ENCODE measurements around the gene DPF1. TPM values are rescaled to one million over a fixed set of nuclear protein-coding genes. Genes with fewer than 3 reads are reported as not detected.
"Not testable (repeated sequence)": the region's sequence is repeated elsewhere in the genome, so short reads cannot be mapped to it uniquely, and the experiment has no call there.

The DPF1 gene
- total RNA-seq, 1 donor from 2014 or later: 4.0 TPM

GRCh38 chr19:38262585-38263268 is 38.7 kb upstream of the DPF1 start:
- FAIRE-seq (no peak), DNase-seq (ENCODE audit: low read depth) (no peak)
- Mint-ChIP-seq H3K9me3 (ENCODE audit: unreplicated experiment) (no peaks in the 10 kb centered on the region), H3K4me3 (ENCODE audit: unreplicated experiment) (peak overlapping the region; percentile 23), H3K27ac (ENCODE audit: unreplicated experiment) (peak overlapping the region; percentile 6), H3K36me3 (ENCODE audit: low read depth, unreplicated experiment) (peaks cover 4% of the 10 kb centered on the region), H3K27me3 (ENCODE audit: low read depth, unreplicated experiment) (no peaks in the 10 kb centered on the region), H3K4me1 (ENCODE audit: low read depth, unreplicated experiment) (peaks cover 32% of the 10 kb centered on the region)
- TF ChIP-seq EZH2 (IDR thresholded peaks at IDR 0.05; ENCODE audit: insufficient read depth, low read length): no peak
- TF ChIP-seq CTCF (IDR thresholded peaks at IDR 0.05; ENCODE audit: insufficient read depth, low read depth, low read length): no peak
- H3K27ac ChIP-seq (ENCODE audit: low read depth, low read length): no peak overlapping the region
- H2AFZ ChIP-seq (ENCODE audit: low read depth, low read length): no peak overlapping the region
- no peak overlapping the region for H3K4me2 ChIP-seq (ENCODE audit: low read length)
- peaks cover 23% of the 10 kb centered on the region for H3K4me1 ChIP-seq (ENCODE audit: insufficient read depth, low read length)
- H3K4me3 ChIP-seq (ENCODE audit: insufficient read depth, low read depth, low read length): no peak overlapping the region
- H3K9me3 ChIP-seq (ENCODE audit: insufficient read depth, low read depth, low read length): no peaks in the 10 kb centered on the region
- no peaks in the 10 kb centered on the region for H4K20me1 ChIP-seq (ENCODE audit: insufficient read depth, low read length)
- H3K36me3 ChIP-seq (ENCODE audit: insufficient read depth, low read length): no peaks in the 10 kb centered on the region
- H3K79me2 ChIP-seq (ENCODE audit: insufficient read depth, low read length): no peaks in the 10 kb centered on the region
- H3K9ac ChIP-seq (ENCODE audit: low read length): no peak overlapping the region
- H3K27me3 ChIP-seq (ENCODE audit: insufficient read depth, low read length): no peaks in the 10 kb centered on the region

GRCh38 chr19:38261942-38262341 is 37.9 kb upstream of the DPF1 start:
- H3K9me3 ChIP-seq (ENCODE audit: insufficient read depth, low read depth, low read length); H3K27ac ChIP-seq (ENCODE audit: low read depth, low read length); H3K4me2 ChIP-seq (ENCODE audit: low read length); H3K9ac ChIP-seq (ENCODE audit: low read length); H4K20me1 ChIP-seq (ENCODE audit: insufficient read depth, low read length); H3K27ac Mint-ChIP-seq (ENCODE audit: unreplicated experiment); H3K36me3 Mint-ChIP-seq (ENCODE audit: low read depth, unreplicated experiment); H3K9me3 Mint-ChIP-seq (ENCODE audit: unreplicated experiment); H3K27me3 ChIP-seq (ENCODE audit: insufficient read depth, low read length); H3K4me3 ChIP-seq (ENCODE audit: insufficient read depth, low read depth, low read length); H3K79me2 ChIP-seq (ENCODE audit: insufficient read depth, low read length); FAIRE-seq; H3K4me3 Mint-ChIP-seq (ENCODE audit: unreplicated experiment); H3K27me3 Mint-ChIP-seq (ENCODE audit: low read depth, unreplicated experiment); H3K36me3 ChIP-seq (ENCODE audit: insufficient read depth, low read length); DNase-seq (ENCODE audit: low read depth); H2AFZ ChIP-seq (ENCODE audit: low read depth, low read length): not testable (repeated sequence)
- H3K4me1 Mint-ChIP-seq (ENCODE audit: low read depth, unreplicated experiment): peaks cover 24% of the 10 kb centered on the region
- H3K4me1 ChIP-seq (ENCODE audit: insufficient read depth, low read length): peaks cover 15% of the 10 kb centered on the region

- Histone ChIP-seq H3K9ac (ENCODE audit: low read length) (peak overlapping the region; percentile 9), H3K36me3 (ENCODE audit: insufficient read depth, low read length) (no peaks in the 10 kb centered on the region), H3K4me1 (ENCODE audit: insufficient read depth, low read length) (peaks cover 15% of the 10 kb centered on the region), H3K9me3 (ENCODE audit: insufficient read depth, low read depth, low read length) (no peaks in the 10 kb centered on the region), H3K27ac (ENCODE audit: low read depth, low read length) (no peak overlapping the region), H3K4me2 (ENCODE audit: low read length) (peak overlapping the region; percentile 79), H4K20me1 (ENCODE audit: insufficient read depth, low read length) (no peaks in the 10 kb centered on the region), H3K27me3 (ENCODE audit: insufficient read depth, low read length) (no peaks in the 10 kb centered on the region), H3K4me3 (ENCODE audit: insufficient read depth, low read depth, low read length) (peak overlapping the region; percentile 40), H2AFZ (ENCODE audit: low read depth, low read length) (peak overlapping the region; percentile 69), H3K79me2 (ENCODE audit: insufficient read depth, low read length) (no peaks in the 10 kb centered on the region)
- TF ChIP-seq CTCF (IDR thresholded peaks at IDR 0.05; ENCODE audit: insufficient read depth, low read depth, low read length) (no peak), EZH2 (IDR thresholded peaks at IDR 0.05; ENCODE audit: insufficient read depth, low read length) (no peak)
- Mint-ChIP-seq H3K4me3 (ENCODE audit: unreplicated experiment) (peak overlapping the region; percentile 75), H3K27me3 (ENCODE audit: low read depth, unreplicated experiment) (peaks cover 2% of the 10 kb centered on the region), H3K9me3 (ENCODE audit: unreplicated experiment) (no peaks in the 10 kb centered on the region), H3K36me3 (ENCODE audit: low read depth, unreplicated experiment) (peaks cover under 1% of the 10 kb centered on the region), H3K4me1 (ENCODE audit: low read depth, unreplicated experiment) (peaks cover 20% of the 10 kb centered on the region), H3K27ac (ENCODE audit: unreplicated experiment) (peak overlapping the region; percentile 20)
- FAIRE-seq: no peak
- DNase-seq (ENCODE audit: low read depth): no peak
Observed at GRCh38 chr19:38255383-38256014, 31.5 kb upstream of the DPF1 start.

All from astrocyte (in vitro differentiated cells and primary cell).